Lower lobe of right lung (tissue), 2 donors: ENCODE results near the gene ZNF883. TPM values are rescaled to one million over a fixed set of nuclear protein-coding genes. Genes with fewer than 3 reads are reported as not detected.

Experiments used
- ATAC-seq, 2 donors: fragments of 200-7000 bp; cut with Tn5 transposase; one replicate each; pipeline ENCODE4 v1.9.1; 2020 to 2022; ENCODE audit warnings: mild to moderate bottlenecking in 2 of 2, moderate library complexity in 2 of 2
- DNase-seq: peaks from one replicate; pipeline ENCODE4 v3.0.0-alpha.2; 2020
- H3K27ac ChIP-seq: fragments of 200-600 bp; one replicate; pipeline ENCODE4 v1.8.0; 2022
- H3K27me3 ChIP-seq: fragments of 200-600 bp; one replicate; pipeline ENCODE4 v1.8.0; 2022; ENCODE audit warnings: low read depth
- H3K36me3 ChIP-seq: fragments of 200-600 bp; one replicate; pipeline ENCODE4 v1.8.0; 2022; ENCODE audit warnings: mild to moderate bottlenecking
- H3K4me1 ChIP-seq: fragments of 200-600 bp; one replicate; pipeline ENCODE4 v1.8.0; 2022
- H3K4me3 ChIP-seq: fragments of 200-600 bp; one replicate; pipeline ENCODE4 v1.8.0; 2022; ENCODE audit warnings: mild to moderate bottlenecking
- H3K9me3 ChIP-seq: fragments of 200-600 bp; one replicate; pipeline ENCODE4 v1.8.0; 2022
- CTCF ChIP-seq: fragments of 200-600 bp; IDR thresholded peaks from one replicate; pipeline ENCODE4 v1.8.0; 2022; ENCODE audit warnings: antibody characterized with exemption, mild to moderate bottlenecking
- intact Hi-C: fragments of 100-400 bp; cut with DNase I; formaldehyde crosslinking; loops from one replicate; pipeline ENCODE4 v1.11.0; 2022
- total RNA-seq: library from RNA; stranded (reverse); fragmentation: NEBNext Ultra II Directional; extraction: Animal tissue kit (Norgen Biotek cat#: 25700); gene quantifications from one replicate; pipeline ENCODE4 v1.2.1, GENCODE V29; 2021
- donor health status: DM: no; HTN: yes; CAD: no; lungs with severe emphysema.

Gene ZNF883
- total RNA-seq, 1 donor from 2014 or later: 0.89 TPM

DNA sequence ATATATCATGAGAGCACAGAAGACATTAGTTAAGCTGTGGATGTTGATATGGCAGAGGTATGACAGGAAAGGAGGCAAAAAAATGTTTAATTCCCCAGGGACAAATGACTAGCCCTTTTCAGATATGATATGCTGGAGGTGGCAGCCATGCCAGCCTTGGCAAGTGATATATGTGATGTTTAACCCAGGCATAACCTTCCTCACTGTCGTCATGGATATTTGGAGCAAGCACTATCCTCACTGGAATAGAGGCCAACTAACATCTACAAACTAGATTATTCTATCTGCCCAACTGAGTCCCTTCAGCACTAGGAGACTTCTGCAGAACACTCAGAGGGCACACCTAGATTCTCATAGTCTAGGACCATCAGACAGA lies 94.0 kb downstream of the ZNF883 start:
- ATAC-seq (no peak), DNase-seq (no peak)
- Histone ChIP-seq H3K4me3 (no peak overlapping the region), H3K27ac (no peak overlapping the region), H3K27me3 (no peaks in the 10 kb centered on the region), H3K9me3 (no peaks in the 10 kb centered on the region), H3K36me3 (no peaks in the 10 kb centered on the region), H3K4me1 (no peaks in the 10 kb centered on the region)
- TF ChIP-seq CTCF: no peak
- intact Hi-C loops: no loop called here

DNA sequence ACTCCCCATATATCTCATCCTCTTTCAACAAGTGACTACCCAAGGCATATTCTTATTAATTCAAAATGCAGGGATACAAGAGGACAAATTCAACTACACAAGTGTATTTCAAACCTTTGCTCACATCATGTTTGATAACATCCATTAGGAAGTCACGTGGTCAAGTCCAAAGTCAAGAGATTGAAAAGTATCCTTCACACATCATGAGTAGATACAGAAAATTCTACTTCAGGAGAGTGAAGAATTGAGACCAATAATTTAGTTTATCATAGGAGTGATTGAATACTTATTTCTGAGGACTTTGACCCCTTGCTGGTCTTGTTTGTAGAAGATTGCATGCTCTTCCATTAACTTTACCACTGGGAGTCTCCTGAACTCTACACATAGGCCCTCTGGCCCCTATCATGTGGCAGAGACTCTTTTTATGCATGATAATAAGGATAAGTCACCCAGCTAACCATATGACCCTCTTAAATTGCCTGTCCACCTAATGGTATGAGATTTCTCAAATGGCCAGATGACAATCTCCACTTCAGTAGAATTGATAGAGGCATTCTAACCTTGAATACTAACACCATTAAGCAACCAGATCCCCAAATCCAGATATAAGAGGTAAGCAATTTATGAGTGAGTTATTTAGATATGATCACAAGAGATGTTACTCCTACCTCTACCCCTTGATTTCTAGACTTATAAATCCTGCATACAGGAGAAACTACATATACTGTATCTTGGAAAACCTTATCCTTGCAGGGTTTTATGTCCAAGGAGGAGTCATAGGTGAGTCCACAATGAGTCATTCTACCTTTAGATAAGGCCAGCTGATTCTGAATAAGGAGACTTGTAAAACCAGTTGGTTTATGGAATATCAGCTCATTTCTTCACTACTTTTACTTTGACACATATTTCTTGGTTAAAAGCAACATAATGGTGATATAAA lies 94.7 kb downstream of the ZNF883 start:
- Histone ChIP-seq H3K27me3 (no peaks in the 10 kb centered on the region), H3K9me3 (no peaks in the 10 kb centered on the region), H3K4me1 (no peaks in the 10 kb centered on the region), H3K4me3 (no peak overlapping the region), H3K27ac (no peak overlapping the region), H3K36me3 (no peaks in the 10 kb centered on the region)
- ATAC-seq (no peak), DNase-seq (no peak)
- TF ChIP-seq CTCF: no peak
- intact Hi-C loops: no loop called here

- TF ChIP-seq CTCF: no peak
- ATAC-seq: no peak
- no peak for DNase-seq
- Histone ChIP-seq H3K36me3 (no peaks in the 10 kb centered on the region), H3K4me1 (no peaks in the 10 kb centered on the region), H3K27me3 (no peaks in the 10 kb centered on the region), H3K27ac (no peak overlapping the region), H3K4me3 (no peak overlapping the region), H3K9me3 (no peaks in the 10 kb centered on the region)
- intact Hi-C loops: no loop called here
These were observed 97.5 kb downstream of the ZNF883 start for GRCh38 chr9:112914524-112914923.

DNA sequence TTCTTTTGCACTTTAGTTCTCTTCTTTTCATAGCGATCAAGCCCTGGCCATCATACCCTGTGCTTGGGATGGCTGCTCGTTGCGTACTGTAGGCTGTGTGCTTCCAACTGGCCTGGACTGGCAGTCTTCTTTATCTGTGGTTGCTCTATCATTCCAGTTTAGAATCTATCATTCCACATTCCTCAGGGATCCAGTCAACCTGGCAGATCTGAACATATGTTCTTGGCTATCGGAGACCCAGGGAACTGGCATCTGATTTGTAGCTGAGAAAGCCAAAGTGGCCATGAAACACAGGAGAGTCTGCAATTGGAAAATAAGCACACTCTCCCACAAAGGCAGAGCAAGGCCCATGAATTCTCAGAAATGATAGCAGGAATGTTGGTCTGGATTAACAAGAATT lies 98.7 kb downstream of the ZNF883 start:
- ATAC-seq: no peak

DNA sequence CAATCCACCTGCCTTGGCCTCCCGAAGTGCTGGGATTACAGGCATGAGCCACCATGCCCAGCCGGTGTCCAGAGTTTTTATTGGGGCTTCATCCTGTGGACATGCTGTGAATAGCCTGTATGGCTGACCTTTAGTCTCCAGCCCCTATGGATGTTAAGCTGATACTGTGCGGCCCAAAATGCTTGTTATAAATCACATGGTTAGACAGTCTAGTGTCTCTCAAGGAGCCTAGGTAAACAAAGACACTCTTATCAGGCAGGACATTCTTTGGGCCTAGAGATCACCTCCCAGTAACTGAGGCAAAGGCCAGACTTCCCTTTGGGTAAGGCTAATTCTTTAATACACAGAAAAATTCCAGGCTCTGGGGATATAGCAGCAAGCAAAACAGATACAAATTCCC lies 99.4 kb downstream of the ZNF883 start:
- TF ChIP-seq CTCF: no peak
- Histone ChIP-seq H3K27me3 (no peaks in the 10 kb centered on the region), H3K9me3 (no peaks in the 10 kb centered on the region), H3K27ac (no peak overlapping the region), H3K4me3 (no peak overlapping the region), H3K4me1 (no peaks in the 10 kb centered on the region), H3K36me3 (no peaks in the 10 kb centered on the region)
- ATAC-seq: no peak
- DNase-seq: no peak
- intact Hi-C loops: no loop called here

More for the DNA sequence above, 98.7 kb downstream of the ZNF883 start:
- Histone ChIP-seq H3K27ac (no peak overlapping the region), H3K4me3 (no peak overlapping the region), H3K4me1 (no peaks in the 10 kb centered on the region), H3K27me3 (no peaks in the 10 kb centered on the region), H3K36me3 (no peaks in the 10 kb centered on the region), H3K9me3 (no peaks in the 10 kb centered on the region)
- intact Hi-C loops: no loop called here
- no peak for TF ChIP-seq CTCF
- DNase-seq: no peak
